Measurements from ENCODE around the gene SORCS3. TPM values are rescaled to one million over a fixed set of nuclear protein-coding genes. Genes with fewer than 3 reads are reported as not detected.
"Not testable (repeated sequence)": the region's sequence is repeated elsewhere in the genome, so short reads cannot be mapped to it uniquely, and the experiment has no call there.

The SORCS3 gene
- total RNA-seq, 1 donor from 2014 or later: 0.06 TPM

GRCh38 chr10:104688251-104689042 lies 47.4 kb downstream of the SORCS3 start:
- DNase-seq (ENCODE audit: extremely low read depth, low read depth, low spot score): no peak

- DNase-seq (ENCODE audit: extremely low read depth, low read depth, low spot score): no peak
These were observed 48.0 kb downstream of the SORCS3 start for GRCh38 chr10:104689105-104689504.

- DNase-seq (ENCODE audit: extremely low read depth, low read depth, low spot score): no peak
These were observed 48.5 kb downstream of the SORCS3 start for GRCh38 chr10:104689547-104689946.

GRCh38 chr10:104690101-104690500 lies 49.0 kb downstream of the SORCS3 start:
- DNase-seq (ENCODE audit: extremely low read depth, low read depth, low spot score): no peak

GRCh38 chr10:104690959-104691358 lies 49.9 kb downstream of the SORCS3 start:
- no peak for DNase-seq (ENCODE audit: extremely low read depth, low read depth, low spot score)

GRCh38 chr10:104694074-104694473 lies 53.0 kb downstream of the SORCS3 start:
- no peak for DNase-seq (ENCODE audit: extremely low read depth, low read depth, low spot score)

GRCh38 chr10:104703262-104703661 lies 62.2 kb downstream of the SORCS3 start:
- not testable (repeated sequence) for DNase-seq (ENCODE audit: extremely low read depth, low read depth, low spot score)

GRCh38 chr10:104706886-104707285 lies 65.8 kb downstream of the SORCS3 start:
- DNase-seq (ENCODE audit: extremely low read depth, low read depth, low spot score): no peak

- DNase-seq (ENCODE audit: extremely low read depth, low read depth, low spot score): no peak
These were observed 66.7 kb downstream of the SORCS3 start for GRCh38 chr10:104707602-104708459.

- DNase-seq (ENCODE audit: extremely low read depth, low read depth, low spot score): no peak
These were observed 70.2 kb downstream of the SORCS3 start for GRCh38 chr10:104711302-104711721.

GRCh38 chr10:104730593-104730992 lies 89.5 kb downstream of the SORCS3 start:
- DNase-seq (ENCODE audit: extremely low read depth, low read depth, low spot score): not testable (repeated sequence)

GRCh38 chr10:104731192-104731591 lies 90.1 kb downstream of the SORCS3 start:
- DNase-seq (ENCODE audit: extremely low read depth, low read depth, low spot score): no peak

- DNase-seq (ENCODE audit: extremely low read depth, low read depth, low spot score): no peak
These were observed 91.1 kb downstream of the SORCS3 start for GRCh38 chr10:104732222-104732621.

- DNase-seq (ENCODE audit: extremely low read depth, low read depth, low spot score): no peak
These were observed 93.3 kb downstream of the SORCS3 start for GRCh38 chr10:104734433-104734832.

- DNase-seq (ENCODE audit: extremely low read depth, low read depth, low spot score): no peak
These were observed 94.1 kb downstream of the SORCS3 start for GRCh38 chr10:104735036-104735756.

GRCh38 chr10:104735757-104736391 lies 94.8 kb downstream of the SORCS3 start:
- no peak for DNase-seq (ENCODE audit: extremely low read depth, low read depth, low spot score)

- DNase-seq (ENCODE audit: extremely low read depth, low read depth, low spot score): no peak
These were observed 100.0 kb downstream of the SORCS3 start for GRCh38 chr10:104741127-104741526.

GRCh38 chr10:104744052-104744451 lies 103.0 kb downstream of the SORCS3 start:
- no peak for DNase-seq (ENCODE audit: extremely low read depth, low read depth, low spot score)

GRCh38 chr10:104750291-104750690 lies 109.2 kb downstream of the SORCS3 start:
- DNase-seq (ENCODE audit: extremely low read depth, low read depth, low spot score): no peak

GRCh38 chr10:104762793-104763192 lies 121.7 kb downstream of the SORCS3 start:
- DNase-seq (ENCODE audit: extremely low read depth, low read depth, low spot score): no peak

GRCh38 chr10:104766341-104766740 lies 125.3 kb downstream of the SORCS3 start:
- DNase-seq (ENCODE audit: extremely low read depth, low read depth, low spot score): no peak

All from glomerular endothelial cell (primary cell).